ENCODE results near the gene STX2. TPM values are rescaled to one million over a fixed set of nuclear protein-coding genes. Genes with fewer than 3 reads are reported as not detected.

The STX2 gene
- total and polyA plus RNA-seq, 10 of the 15 experiments (the other 5 are each of a cell fraction or from before 2014, with no cell fraction given): 6.0 to 22.2 (median 10.0) TPM

- no TSS peak for BruUV-seq (replicated peaks)
- 95% methylated on average over 20 of the region's 20 CpGs for WGBS (ENCODE audit: insufficient coverage, insufficient replicate concordance, low lambda C conversion rate, missing lambda C conversion rate)
- in situ Hi-C loops (cut with MboI) (no loop called here), intact Hi-C loops (cut with micrococcal nuclease; ENCODE audit: unreplicated experiment) (no loop called here)
- ATAC-seq: no peak
- no peak overlapping the region for H3K4me2 ChIP-seq (ENCODE audit: control insufficient read depth, insufficient read depth)
- no peak overlapping the region for H2AFZ ChIP-seq (ENCODE audit: control insufficient read depth, low read depth, low read length)
- CTCF ChIA-PET: no interaction called here
- no peak for DNase-seq (ENCODE audit: low read depth, low spot score)
- TF ChIP-seq MEF2A (IDR thresholded peaks at IDR 0.05; ENCODE audit: insufficient read depth, low read depth, low read length) (no peak), IRF5 (IDR thresholded peaks at IDR 0.05; ENCODE audit: borderline replicate concordance) (no peak), CHD1 (IDR thresholded peaks at IDR 0.05; ENCODE audit: low read depth, low read length) (no peak), BMI1 (IDR thresholded peaks at IDR 0.05; ENCODE audit: borderline replicate concordance) (no peak), EP300 (IDR thresholded peaks at IDR 0.05; ENCODE audit: borderline replicate concordance in 1 of 2, control insufficient read depth in 1 of 2, low read depth in 2 of 2, low read length in 2 of 2) (no peak), SMAD1 (IDR thresholded peaks at IDR 0.05; ENCODE audit: low read depth, partially characterized antibody) (no peak), SREBF2 (IDR thresholded peaks at IDR 0.05; ENCODE audit: low read length) (no peak), ZNF622 (IDR thresholded peaks at IDR 0.05) (no peak)
- RAD21 ChIA-PET (ENCODE audit: unreplicated experiment): no interaction called here
- SMC1A ChIA-PET (ENCODE audit: uncharacterized antibody, unreplicated experiment): no interaction called here
- H3K9ac ChIP-seq (ENCODE audit: control insufficient read depth, insufficient read depth, low read length): no peak overlapping the region
- H3K27ac ChIP-seq (ENCODE audit: control insufficient read depth, insufficient read depth): no peak overlapping the region
- no peaks in the 10 kb centered on the region for H3K27me3 ChIP-seq (replicated peaks in 1 of 2; ENCODE audit: control insufficient read depth in 2 of 2, insufficient read depth in 2 of 2, low read length in 1 of 2)
- no peaks in the 10 kb centered on the region for H4K20me1 ChIP-seq (ENCODE audit: control insufficient read depth, insufficient read depth)
- peaks cover 13% of the 10 kb centered on the region for H3K4me1 ChIP-seq (ENCODE audit: control insufficient read depth, insufficient read depth, low read length)
- H3K4me3 ChIP-seq: no peak overlapping the region
- H3K79me2 ChIP-seq (ENCODE audit: control insufficient read depth, insufficient read depth, low read length): no peaks in the 10 kb centered on the region
- H3K9me3 ChIP-seq (replicated peaks; ENCODE audit: control insufficient read depth, insufficient read depth, low read length): no peaks in the 10 kb centered on the region
- POLR2A ChIA-PET: no interaction called here
- no peak for FAIRE-seq
- H3K36me3 ChIP-seq (ENCODE audit: control insufficient read depth in 2 of 2, insufficient read depth in 2 of 2, low read length in 1 of 2): peaks cover 0 to 11% of the 10 kb centered on the region in 2 experiments; a peak in 2 of 4 replicates
Measured at GRCh38 chr12:130792821-130793553, 46.1 kb downstream of the STX2 start.

All from GM12878 (cell line).